Testis (tissue), 2 donors: Measurements from ENCODE around the gene RHOV.

Experiments used
- POLR2A ChIP-seq: fragments of 450-650 bp; IDR thresholded peaks from one replicate; pipeline ENCODE4 v1.6.1; 2017; ENCODE audit warnings: antibody characterized with exemption, mild to moderate bottlenecking, moderate library complexity
- TF ChIP-seq, protein P1 (sequence below), 3 experiments: fragments of 450-650 bp in 2 of 3; fragments of 200-600 bp in 1 of 3; sonication (generic) in 1 of 3; IDR thresholded peaks; one replicate each; pipeline ENCODE4 v1.5.1; 2016 to 2019; ENCODE audit warnings: antibody characterized with exemption in 3 of 3, mild to moderate bottlenecking in 2 of 3, moderate library complexity in 1 of 3

DNA sequence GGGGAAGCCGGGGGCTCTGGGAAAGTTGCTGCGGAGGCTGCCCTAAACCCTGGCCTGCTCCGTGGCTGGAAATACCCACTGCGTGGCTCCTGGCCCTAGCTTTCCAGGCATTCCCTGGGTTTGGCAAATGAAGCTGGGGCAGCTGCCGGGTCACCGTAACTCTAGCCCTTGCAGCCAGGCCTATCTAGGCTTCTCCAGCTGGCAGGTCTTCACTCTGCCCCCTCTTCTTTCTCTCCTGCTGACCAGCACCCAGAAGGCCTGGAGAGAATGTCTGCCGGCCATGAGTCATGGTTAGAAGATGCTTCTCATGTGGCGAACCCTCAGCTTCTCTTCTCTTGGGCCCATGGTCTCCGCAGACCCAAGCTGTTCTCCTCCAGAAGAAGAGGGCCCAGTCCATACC, 49.5 kb upstream of the RHOV start:
- no peak for TF ChIP-seq POLR2A
- TF ChIP-seq, protein P1, sequence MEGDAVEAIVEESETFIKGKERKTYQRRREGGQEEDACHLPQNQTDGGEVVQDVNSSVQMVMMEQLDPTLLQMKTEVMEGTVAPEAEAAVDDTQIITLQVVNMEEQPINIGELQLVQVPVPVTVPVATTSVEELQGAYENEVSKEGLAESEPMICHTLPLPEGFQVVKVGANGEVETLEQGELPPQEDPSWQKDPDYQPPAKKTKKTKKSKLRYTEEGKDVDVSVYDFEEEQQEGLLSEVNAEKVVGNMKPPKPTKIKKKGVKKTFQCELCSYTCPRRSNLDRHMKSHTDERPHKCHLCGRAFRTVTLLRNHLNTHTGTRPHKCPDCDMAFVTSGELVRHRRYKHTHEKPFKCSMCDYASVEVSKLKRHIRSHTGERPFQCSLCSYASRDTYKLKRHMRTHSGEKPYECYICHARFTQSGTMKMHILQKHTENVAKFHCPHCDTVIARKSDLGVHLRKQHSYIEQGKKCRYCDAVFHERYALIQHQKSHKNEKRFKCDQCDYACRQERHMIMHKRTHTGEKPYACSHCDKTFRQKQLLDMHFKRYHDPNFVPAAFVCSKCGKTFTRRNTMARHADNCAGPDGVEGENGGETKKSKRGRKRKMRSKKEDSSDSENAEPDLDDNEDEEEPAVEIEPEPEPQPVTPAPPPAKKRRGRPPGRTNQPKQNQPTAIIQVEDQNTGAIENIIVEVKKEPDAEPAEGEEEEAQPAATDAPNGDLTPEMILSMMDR (IDR thresholded peaks at IDR 0.05): no peak
